ENCODE results near the gene KLHDC7A. TPM values are rescaled to one million over a fixed set of nuclear protein-coding genes. Genes with fewer than 3 reads are reported as not detected.

The KLHDC7A gene
- total and polyA plus RNA-seq, 2 donors (not counting 3 experiments of a cell fraction or from before 2014, with no cell fraction given) = not detected

GRCh38 chr1:18484276-18484675, 3.5 kb downstream of the KLHDC7A start:
- Histone ChIP-seq H3K27ac (ENCODE audit: insufficient read depth, low read depth, low read length) (no peak overlapping the region), H3K4me2 (ENCODE audit: insufficient read depth, low read length) (no peak overlapping the region), H2AFZ (ENCODE audit: low read depth, low read length) (no peak overlapping the region), H3K79me2 (ENCODE audit: control insufficient read depth, insufficient read depth, low read length) (no peaks in the 10 kb centered on the region), H3K27me3 (ENCODE audit: control insufficient read depth in 2 of 2, insufficient read depth in 2 of 2, low read length in 2 of 2) (no peaks in the 10 kb centered on the region), H3K9me3 (replicated peaks; ENCODE audit: control insufficient read depth, insufficient read depth, low read length) (no peaks in the 10 kb centered on the region), H4K20me1 (replicated peaks; ENCODE audit: control insufficient read depth, extremely low read depth, insufficient read depth, low read length) (no peaks in the 10 kb centered on the region), H3K9me1 (replicated peaks; ENCODE audit: control insufficient read depth, extremely low read depth, insufficient read depth, low read length) (no peaks in the 10 kb centered on the region), H3K9ac (replicated peaks; ENCODE audit: extremely low read depth, insufficient read depth, low read length) (no peak overlapping the region), H3K4me1 (ENCODE audit: control insufficient read depth, extremely low read depth, insufficient read depth, low read length) (no peaks in the 10 kb centered on the region), H3K36me3 (ENCODE audit: control insufficient read depth in 2 of 2, extremely low read depth in 1 of 2, insufficient read depth in 2 of 2, low read length in 2 of 2) (no peaks in the 10 kb centered on the region), H3K4me3 (replicated peaks in 1 of 3; ENCODE audit: insufficient read depth in 1 of 3, low read depth in 1 of 3, low read length in 3 of 3) (no peak overlapping the region)
- FAIRE-seq = no peak
- no peak for TF ChIP-seq POLR2A (IDR thresholded peaks at IDR 0.05; ENCODE audit: low read depth, low read length)
- TF ChIP-seq MYC (IDR thresholded peaks at IDR 0.05; ENCODE audit: low read depth, low read length) = no peak
- no peak for TF ChIP-seq GATA2 (IDR thresholded peaks at IDR 0.05; ENCODE audit: insufficient read depth, insufficient read length, low read depth, low read length)
- no peak for TF ChIP-seq POLR2AphosphoS5 (IDR thresholded peaks at IDR 0.05; ENCODE audit: insufficient read depth, low read depth, low read length)
- TF ChIP-seq JUN (IDR thresholded peaks at IDR 0.05; ENCODE audit: borderline replicate concordance, insufficient read depth, insufficient read length, low read depth) = no peak
- no peak for TF ChIP-seq MAX (IDR thresholded peaks at IDR 0.05; ENCODE audit: insufficient read depth, insufficient read length)
- no peak for TF ChIP-seq CTCF (IDR thresholded peaks at IDR 0.05; ENCODE audit: extremely low read depth in 1 of 2, insufficient read depth in 1 of 2, low read depth in 1 of 2, low read length in 2 of 2)
- no peak for TF ChIP-seq EZH2 (IDR thresholded peaks at IDR 0.05; ENCODE audit: borderline replicate concordance, low read depth, low read length, severe bottlenecking)
- no peak for DNase-seq (ENCODE audit: low read depth, low spot score)
- ChIA-PET CTCF (no interaction called here), POLR2A (interaction anchor here (0.6 kb wide), 1 partner anchor 511 kb away, joined by 3 read pairs; no protein-coding TSS in a partner anchor)
- BruUV-seq (replicated peaks) = no TSS peak
- intact Hi-C loops (cut with micrococcal nuclease) = no loop called here
- dilution Hi-C loops (cut with MboI; ENCODE audit: extremely low pct_ligation_motif_present, low sequenced_read_pairs) = no loop called here

Data from endothelial cell of umbilical vein (primary cell).